Colonic mucosa (tissue), 4 donors: ENCODE data around the gene TMEM97. TPM values are rescaled to one million over a fixed set of nuclear protein-coding genes. Genes with fewer than 3 reads are reported as not detected.
"Not testable (repeated sequence)": the region's sequence is repeated elsewhere in the genome, so short reads cannot be mapped to it uniquely, and the experiment has no call there.

ENCODE experiments used
- DNase-seq: peaks from one replicate; pipeline ENCODE4 v3.0.0-alpha.2; 2020
- H3K27ac ChIP-seq: fragments of 200-600 bp; one replicate; pipeline ENCODE4 v1.8.0; 2021
- H3K27me3 ChIP-seq: fragments of 200-600 bp; one replicate; pipeline ENCODE4 v1.8.0; 2021
- H3K36me3 ChIP-seq: fragments of 200-600 bp; one replicate; pipeline ENCODE4 v1.8.0; 2021
- H3K4me1 ChIP-seq: fragments of 200-600 bp; one replicate; pipeline ENCODE4 v1.8.0; 2021; ENCODE audit warnings: mild to moderate bottlenecking
- H3K4me3 ChIP-seq: fragments of 200-600 bp; one replicate; pipeline ENCODE4 v1.8.0; 2021
- H3K9ac ChIP-seq, 2 donors: one replicate each; pipeline ENCODE4 v1.7.0; 2013; ENCODE audit warnings: control low read depth in 2 of 2, low read depth in 2 of 2, low read length in 2 of 2
- H3K9me3 ChIP-seq: fragments of 200-600 bp; one replicate; pipeline ENCODE4 v1.8.0; 2021
- intact Hi-C: fragments of 100-400 bp; cut with DNase I; formaldehyde crosslinking; loops from one replicate; pipeline ENCODE4 v1.14.1; 2022
- total RNA-seq, 2 donors: library from RNA; stranded (reverse); fragmentation: NEBNext Ultra II Directional in 1 of 2; extraction: Animal tissue kit (Norgen Biotek cat#: 25700) in 1 of 2; gene quantifications; one replicate each; pipeline ENCODE4 v1.2.1, GENCODE V29; 2021
- TF ChIP-seq, protein P1 (sequence below): fragments of 200-600 bp; IDR thresholded peaks from one replicate; pipeline ENCODE4 v1.8.0; 2022; ENCODE audit warnings: antibody characterized with exemption, mild to moderate bottlenecking
- donor health status: healthy.
- donor health status: DM: no; HTN: no; CAD: no.
- donor health status: DM: no; HTN: no; CAD: no.

TMEM97 gene
- total RNA-seq, 2 donors from 2014 or later: 37.2 to 38.5 TPM

- DNase-seq: no peak
- H3K4me3 ChIP-seq: no peak overlapping the region
- no peaks in the 10 kb centered on the region for H3K4me1 ChIP-seq
- H3K36me3 ChIP-seq: no peaks in the 10 kb centered on the region
- no peaks in the 10 kb centered on the region for H3K27me3 ChIP-seq
- no peak overlapping the region for H3K9ac ChIP-seq
- TF ChIP-seq, protein P1, sequence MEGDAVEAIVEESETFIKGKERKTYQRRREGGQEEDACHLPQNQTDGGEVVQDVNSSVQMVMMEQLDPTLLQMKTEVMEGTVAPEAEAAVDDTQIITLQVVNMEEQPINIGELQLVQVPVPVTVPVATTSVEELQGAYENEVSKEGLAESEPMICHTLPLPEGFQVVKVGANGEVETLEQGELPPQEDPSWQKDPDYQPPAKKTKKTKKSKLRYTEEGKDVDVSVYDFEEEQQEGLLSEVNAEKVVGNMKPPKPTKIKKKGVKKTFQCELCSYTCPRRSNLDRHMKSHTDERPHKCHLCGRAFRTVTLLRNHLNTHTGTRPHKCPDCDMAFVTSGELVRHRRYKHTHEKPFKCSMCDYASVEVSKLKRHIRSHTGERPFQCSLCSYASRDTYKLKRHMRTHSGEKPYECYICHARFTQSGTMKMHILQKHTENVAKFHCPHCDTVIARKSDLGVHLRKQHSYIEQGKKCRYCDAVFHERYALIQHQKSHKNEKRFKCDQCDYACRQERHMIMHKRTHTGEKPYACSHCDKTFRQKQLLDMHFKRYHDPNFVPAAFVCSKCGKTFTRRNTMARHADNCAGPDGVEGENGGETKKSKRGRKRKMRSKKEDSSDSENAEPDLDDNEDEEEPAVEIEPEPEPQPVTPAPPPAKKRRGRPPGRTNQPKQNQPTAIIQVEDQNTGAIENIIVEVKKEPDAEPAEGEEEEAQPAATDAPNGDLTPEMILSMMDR: no peak
- intact Hi-C loops: no loop called here
- no peaks in the 10 kb centered on the region for H3K9me3 ChIP-seq
- H3K27ac ChIP-seq: no peak overlapping the region
These were observed 33.0 kb upstream of the TMEM97 start for GRCh38 chr17:28285965-28286364.

DNA sequence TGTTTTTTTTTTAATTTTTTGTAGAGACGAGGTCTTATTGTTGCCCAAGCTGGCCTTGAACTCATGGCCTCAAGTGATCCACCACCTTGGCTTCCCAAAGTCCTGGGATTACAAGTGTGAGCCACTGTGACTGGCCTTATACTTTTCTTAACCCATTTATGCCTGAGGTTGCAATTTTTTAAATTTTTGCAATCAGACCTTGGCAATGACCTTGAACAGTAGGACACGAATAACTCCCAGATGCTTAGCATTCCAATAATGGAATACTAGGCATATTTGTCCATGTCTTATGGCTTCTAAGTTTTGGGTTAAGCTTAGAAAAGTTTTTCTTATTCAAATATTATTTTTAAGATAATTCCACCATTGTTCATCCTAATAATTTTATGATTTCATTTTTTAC is 28.3 kb upstream of the TMEM97 start:
- Histone ChIP-seq H3K9me3 (no peaks in the 10 kb centered on the region), H3K27ac (no peak overlapping the region), H3K36me3 (no peaks in the 10 kb centered on the region), H3K4me1 (no peaks in the 10 kb centered on the region), H3K4me3 (no peak overlapping the region), H3K27me3 (no peaks in the 10 kb centered on the region), H3K9ac (no peak overlapping the region)
- intact Hi-C loops: no loop called here
- TF ChIP-seq, protein P1: no peak
- DNase-seq: no peak

DNA sequence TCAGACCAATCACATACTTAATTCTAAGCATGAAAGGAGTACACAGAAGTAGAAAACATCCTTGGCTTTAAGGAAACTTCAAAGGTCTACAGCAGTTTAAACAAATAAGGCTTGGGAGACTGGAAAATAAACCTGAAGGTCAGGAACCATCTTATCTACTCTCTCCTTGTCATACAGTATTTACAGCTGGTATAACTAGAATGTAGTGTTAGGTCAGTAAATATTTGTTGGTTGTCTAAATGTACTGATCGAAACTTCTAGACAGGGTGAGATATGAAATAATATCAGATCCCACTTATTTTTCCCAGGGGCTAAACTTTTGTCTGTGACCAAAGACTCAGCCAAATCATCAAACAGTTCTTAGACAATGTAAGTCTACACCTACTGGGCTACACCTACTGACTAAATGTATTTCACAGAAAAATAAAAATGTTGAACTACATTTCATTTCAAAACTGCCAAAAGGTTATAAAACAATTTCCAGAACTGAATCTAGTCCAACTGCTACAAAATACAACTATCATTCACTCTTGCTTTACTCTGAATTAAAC is 27.1 kb upstream of the TMEM97 start:
- Histone ChIP-seq H3K27me3 (peaks cover 2% of the 10 kb centered on the region), H3K27ac (no peak overlapping the region), H3K9ac (no peak overlapping the region), H3K4me3 (no peak overlapping the region), H3K36me3 (no peaks in the 10 kb centered on the region), H3K4me1 (no peaks in the 10 kb centered on the region), H3K9me3 (no peaks in the 10 kb centered on the region)
- intact Hi-C loops: no loop called here
- no peak for DNase-seq
- TF ChIP-seq, protein P1: no peak

DNA sequence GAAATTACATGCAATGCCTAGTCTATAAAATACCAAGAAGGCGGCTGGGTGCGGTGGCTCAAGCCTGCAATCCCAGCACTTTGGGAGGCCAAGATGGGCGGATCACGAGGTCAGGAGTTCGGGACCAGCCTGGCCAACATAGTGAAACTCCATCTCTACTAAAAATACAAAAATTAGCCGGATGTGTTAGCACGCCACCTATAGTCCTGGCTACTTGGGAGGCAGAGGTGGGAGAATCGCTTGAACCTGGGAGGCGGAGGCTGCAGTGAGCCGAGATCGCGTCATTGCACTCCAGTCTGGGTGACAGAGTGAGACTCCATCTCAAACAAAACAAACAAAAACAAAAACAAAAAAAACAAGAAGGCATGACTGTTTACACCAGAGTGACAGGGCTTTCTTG is 26.1 kb upstream of the TMEM97 start:
- H3K27me3 ChIP-seq, H3K4me1 ChIP-seq, H3K36me3 ChIP-seq, DNase-seq, H3K9me3 ChIP-seq, H3K27ac ChIP-seq, H3K4me3 ChIP-seq, intact Hi-C loops, H3K9ac ChIP-seq: not testable (repeated sequence)

DNA sequence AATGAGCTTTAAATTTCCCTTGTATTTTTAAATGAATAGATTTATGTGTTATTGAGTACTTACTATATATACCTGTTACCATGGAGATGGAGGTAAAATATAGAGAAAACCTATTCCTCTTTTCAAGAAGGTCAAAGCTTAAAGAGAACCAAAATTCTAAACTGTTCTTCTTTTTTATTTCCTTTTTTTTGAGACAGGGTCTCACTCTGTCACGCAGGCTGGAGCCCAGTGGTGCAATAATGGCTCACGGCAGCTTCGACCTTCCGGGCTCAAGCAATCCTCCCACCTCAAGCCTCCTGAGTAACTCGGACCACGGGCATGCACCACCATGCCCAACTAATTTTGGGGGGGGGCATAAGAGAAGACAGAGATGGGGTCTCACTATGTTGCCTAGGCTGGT is 25.0 kb upstream of the TMEM97 start:
- Histone ChIP-seq H3K9me3 (no peaks in the 10 kb centered on the region), H3K36me3 (no peaks in the 10 kb centered on the region), H3K9ac (no peak overlapping the region), H3K4me1 (no peaks in the 10 kb centered on the region), H3K4me3 (no peak overlapping the region), H3K27me3 (peaks cover 4% of the 10 kb centered on the region), H3K27ac (no peak overlapping the region)
- DNase-seq: no peak
- TF ChIP-seq, protein P1: no peak
- intact Hi-C loops: no loop called here

DNA sequence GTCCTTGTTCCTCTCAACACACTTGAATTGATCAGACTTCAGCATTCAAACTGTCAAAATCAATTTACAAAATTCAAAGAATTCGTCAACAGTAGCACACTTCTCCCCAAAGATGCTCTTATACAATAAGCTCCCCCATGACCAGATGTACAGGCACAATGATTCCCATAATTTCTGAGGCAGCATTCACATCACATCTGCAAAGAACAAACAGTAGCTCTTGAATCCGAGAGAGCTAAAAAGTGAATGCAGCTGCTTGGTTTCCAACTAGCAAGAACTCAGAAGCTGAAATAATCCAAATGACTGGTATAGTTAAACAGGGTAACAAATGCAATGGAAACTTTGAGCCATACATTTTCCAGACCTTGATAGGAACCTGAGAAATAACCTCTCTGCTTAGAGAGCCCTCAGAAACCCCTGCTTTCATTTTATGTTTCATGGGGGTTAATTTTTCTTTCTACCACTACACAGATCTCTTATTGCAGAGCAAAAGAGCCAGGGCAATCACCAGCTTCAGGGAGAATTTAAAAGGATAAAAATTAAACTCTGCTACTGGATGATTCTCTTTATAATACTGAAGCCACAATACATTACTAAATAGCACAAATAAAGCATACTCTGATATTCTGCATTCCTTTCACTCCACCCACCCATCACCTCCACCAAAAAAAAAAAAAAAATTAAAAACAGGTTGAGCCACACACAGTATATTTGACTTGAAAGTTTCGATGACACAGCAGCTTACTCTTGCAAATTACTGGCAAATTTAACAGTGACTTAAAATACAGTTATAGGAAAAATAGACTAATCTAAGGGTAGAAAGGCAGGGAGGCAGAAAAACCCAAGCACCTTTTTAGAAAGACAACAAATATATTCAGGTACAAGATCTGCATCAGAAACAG is 23.1 kb upstream of the TMEM97 start:
- no peak overlapping the region for H3K4me3 ChIP-seq
- intact Hi-C loops: no loop called here
- TF ChIP-seq, protein P1: no peak
- peaks cover 4% of the 10 kb centered on the region for H3K27me3 ChIP-seq
- no peaks in the 10 kb centered on the region for H3K36me3 ChIP-seq
- H3K9ac ChIP-seq: no peak overlapping the region
- H3K9me3 ChIP-seq: no peaks in the 10 kb centered on the region
- no peak for DNase-seq
- no peaks in the 10 kb centered on the region for H3K4me1 ChIP-seq
- no peak overlapping the region for H3K27ac ChIP-seq
